A673 (cell line): ENCODE measurements around the gene CHP2. TPM values are rescaled to one million over a fixed set of nuclear protein-coding genes. Genes with fewer than 3 reads are reported as not detected.

Experiments
- BruUV-seq: library from RNA; stranded (reverse); fragments of 400-500 nt; replicated peaks from 2 replicates; lab custom pipeline; 2021; lab: Mats Ljungman, UMichigan
- CTCF ChIA-PET: fragments of 300-600 bp; sonication (Branson Sonifier 250); formaldehyde crosslinking; loops from one replicate; lab custom pipeline; 2022; ENCODE audit warnings: antibody characterized with exemption; lab: Charles Lee
- POLR2A ChIA-PET: fragments of 300-600 bp; sonication (Branson Sonifier 250); formaldehyde crosslinking; loops from one replicate; lab custom pipeline; 2022; ENCODE audit warnings: antibody characterized with exemption; ENCODE audit not compliant: low non-redundant PET; lab: Charles Lee
- DNase-seq: peaks from one replicate; pipeline ENCODE4 v3.0.0-alpha.2; 2015; ENCODE audit warnings: low spot score
- H3K27ac ChIP-seq: fragments of 200-600 bp; sonication (generic); 2 replicates; pipeline ENCODE4 v1.5.1; 2016; ENCODE audit warnings: mixed run types, low read depth, mild to moderate bottlenecking, mixed read lengths, antibody characterized with exemption, low read length; ENCODE audit not compliant: poor library complexity, severe bottlenecking
- H3K27me3 ChIP-seq: fragments of 200-600 bp; sonication (generic); replicated peaks from 2 replicates; pipeline ENCODE4 v1.6.1; 2017; ENCODE audit warnings: mixed run types, low read depth, mild to moderate bottlenecking, mixed read lengths, antibody characterized with exemption, low read length; ENCODE audit not compliant: insufficient read depth, poor library complexity
- H3K36me3 ChIP-seq: fragments of 200-600 bp; sonication (generic); 2 replicates; pipeline ENCODE4 v1.6.1; 2016; ENCODE audit warnings: mixed run types, mild to moderate bottlenecking, mixed read lengths, antibody characterized with exemption, low read length; ENCODE audit not compliant: insufficient read depth, poor library complexity, severe bottlenecking
- H3K4me1 ChIP-seq: fragments of 200-600 bp; sonication (generic); 2 replicates; pipeline ENCODE4 v1.6.1; 2017; ENCODE audit warnings: mixed run types, mild to moderate bottlenecking, mixed read lengths, antibody characterized with exemption, low read length; ENCODE audit not compliant: insufficient read depth, poor library complexity, severe bottlenecking
- H3K4me3 ChIP-seq: fragments of 200-600 bp; sonication (generic); 2 replicates; pipeline ENCODE4 v1.5.1; 2016; ENCODE audit warnings: low read depth, mixed run types, mild to moderate bottlenecking, mixed read lengths, low read length; ENCODE audit not compliant: poor library complexity, severe bottlenecking
- H3K9me3 ChIP-seq: fragments of 200-600 bp; sonication (generic); 2 replicates; pipeline ENCODE4 v1.6.1; 2016; ENCODE audit warnings: mixed run types, low read depth, mild to moderate bottlenecking, mixed read lengths, antibody characterized with exemption, low read length; ENCODE audit not compliant: poor library complexity, severe bottlenecking
- EZH2 ChIP-seq: fragments of 200-600 bp; sonication (generic); IDR thresholded peaks from 2 replicates; pipeline ENCODE4 v1.6.1; 2017; ENCODE audit warnings: borderline replicate concordance, low read depth, mild to moderate bottlenecking, mixed read lengths, antibody characterized with exemption, low read length; ENCODE audit not compliant: poor library complexity, severe bottlenecking
- intact Hi-C: fragments of 100-400 bp; cut with micrococcal nuclease; formaldehyde crosslinking; loops from one replicate; pipeline ENCODE4 v1.10.0; 2022; ENCODE audit not compliant: unreplicated experiment
- total RNA-seq: library from RNA; stranded (reverse); gene quantifications from 2 replicates; pipeline ENCODE4 v1.2.3, GENCODE V29; 2021
- TF ChIP-seq, protein P1 (sequence below): fragments of 300-800, 200-600 bp; sonication (generic); conservative IDR thresholded peaks from 2 replicates; pipeline ENCODE4 v1.5.1; 2017; ENCODE audit warnings: low read depth, mild to moderate bottlenecking, antibody characterized with exemption, low read length, moderate library complexity, mixed read lengths

CHP2 gene
- total RNA-seq, 1 experiment from 2014 or later = 0.99 TPM

DNA sequence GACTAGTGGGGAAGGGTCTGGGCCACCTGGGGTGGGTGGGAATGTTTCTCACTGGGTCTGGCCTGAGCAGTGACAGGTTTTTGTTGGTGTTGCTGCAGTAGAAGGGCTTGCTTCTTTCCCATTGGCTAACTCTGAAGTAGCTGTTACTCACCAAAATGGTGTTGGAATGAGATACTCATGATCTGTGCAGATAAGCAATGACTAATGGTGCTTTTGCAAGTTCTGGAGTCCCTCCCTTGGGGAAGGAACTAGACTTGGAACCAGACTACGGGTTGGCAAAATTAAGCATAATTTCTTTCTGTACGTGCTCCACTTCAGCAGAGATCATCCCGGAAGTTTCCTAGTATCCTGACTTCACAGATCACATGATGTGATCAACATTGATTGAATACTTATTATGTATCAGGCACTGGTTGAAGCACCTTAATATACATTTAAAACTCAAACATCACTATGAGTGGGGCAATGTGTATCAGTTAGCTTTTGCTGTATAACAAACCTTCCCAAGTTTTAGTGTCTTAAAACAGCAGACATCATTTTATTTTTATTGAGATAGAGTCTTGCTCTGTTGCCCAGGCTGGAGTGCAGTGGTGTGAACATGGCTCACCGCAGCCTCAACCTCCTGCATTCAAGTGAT is 30.1 kb downstream of the CHP2 start:
- DNase-seq = peak; percentile 48
- Histone ChIP-seq H3K9me3 (no peaks in the 10 kb centered on the region), H3K4me1 (no peaks in the 10 kb centered on the region), H3K27ac (no peak overlapping the region), H3K36me3 (no peaks in the 10 kb centered on the region), H3K27me3 (no peaks in the 10 kb centered on the region), H3K4me3 (no peak overlapping the region)
- TF ChIP-seq, protein P1, sequence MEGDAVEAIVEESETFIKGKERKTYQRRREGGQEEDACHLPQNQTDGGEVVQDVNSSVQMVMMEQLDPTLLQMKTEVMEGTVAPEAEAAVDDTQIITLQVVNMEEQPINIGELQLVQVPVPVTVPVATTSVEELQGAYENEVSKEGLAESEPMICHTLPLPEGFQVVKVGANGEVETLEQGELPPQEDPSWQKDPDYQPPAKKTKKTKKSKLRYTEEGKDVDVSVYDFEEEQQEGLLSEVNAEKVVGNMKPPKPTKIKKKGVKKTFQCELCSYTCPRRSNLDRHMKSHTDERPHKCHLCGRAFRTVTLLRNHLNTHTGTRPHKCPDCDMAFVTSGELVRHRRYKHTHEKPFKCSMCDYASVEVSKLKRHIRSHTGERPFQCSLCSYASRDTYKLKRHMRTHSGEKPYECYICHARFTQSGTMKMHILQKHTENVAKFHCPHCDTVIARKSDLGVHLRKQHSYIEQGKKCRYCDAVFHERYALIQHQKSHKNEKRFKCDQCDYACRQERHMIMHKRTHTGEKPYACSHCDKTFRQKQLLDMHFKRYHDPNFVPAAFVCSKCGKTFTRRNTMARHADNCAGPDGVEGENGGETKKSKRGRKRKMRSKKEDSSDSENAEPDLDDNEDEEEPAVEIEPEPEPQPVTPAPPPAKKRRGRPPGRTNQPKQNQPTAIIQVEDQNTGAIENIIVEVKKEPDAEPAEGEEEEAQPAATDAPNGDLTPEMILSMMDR = no peak
- TF ChIP-seq EZH2 = no peak
- intact Hi-C loops = no loop called here
- CTCF ChIA-PET = no interaction called here
- POLR2A ChIA-PET = no interaction called here
- no TSS peak for BruUV-seq

DNA sequence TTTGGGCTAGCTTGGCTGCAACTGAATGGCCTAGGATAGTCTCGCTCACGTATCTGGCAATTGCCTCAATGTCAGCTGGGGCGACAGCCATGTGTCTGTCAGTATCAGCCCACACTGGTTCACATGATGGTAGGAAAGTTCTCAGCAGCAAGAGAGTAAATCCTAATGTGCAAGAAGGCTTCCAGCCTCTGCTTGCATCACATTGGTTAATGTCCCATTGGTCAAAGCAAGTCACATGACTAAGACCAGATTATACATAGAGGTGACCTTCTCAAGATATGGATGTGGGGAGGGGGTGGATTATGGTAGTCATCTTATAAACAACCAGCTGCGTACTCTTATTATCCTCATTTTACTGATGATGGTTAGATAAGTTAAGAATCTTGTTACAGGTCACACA is 31.0 kb downstream of the CHP2 start:
- no peak for TF ChIP-seq EZH2
- TF ChIP-seq, protein P1 = no peak
- H3K36me3 ChIP-seq = no peaks in the 10 kb centered on the region
- intact Hi-C loops = no loop called here
- ChIA-PET POLR2A (no interaction called here), CTCF (no interaction called here)
- H3K27ac ChIP-seq = no peak overlapping the region
- no peak for DNase-seq
- H3K27me3 ChIP-seq = no peaks in the 10 kb centered on the region
- no TSS peak for BruUV-seq
- H3K4me1 ChIP-seq = no peaks in the 10 kb centered on the region
- no peaks in the 10 kb centered on the region for H3K9me3 ChIP-seq
- no peak overlapping the region for H3K4me3 ChIP-seq

DNA sequence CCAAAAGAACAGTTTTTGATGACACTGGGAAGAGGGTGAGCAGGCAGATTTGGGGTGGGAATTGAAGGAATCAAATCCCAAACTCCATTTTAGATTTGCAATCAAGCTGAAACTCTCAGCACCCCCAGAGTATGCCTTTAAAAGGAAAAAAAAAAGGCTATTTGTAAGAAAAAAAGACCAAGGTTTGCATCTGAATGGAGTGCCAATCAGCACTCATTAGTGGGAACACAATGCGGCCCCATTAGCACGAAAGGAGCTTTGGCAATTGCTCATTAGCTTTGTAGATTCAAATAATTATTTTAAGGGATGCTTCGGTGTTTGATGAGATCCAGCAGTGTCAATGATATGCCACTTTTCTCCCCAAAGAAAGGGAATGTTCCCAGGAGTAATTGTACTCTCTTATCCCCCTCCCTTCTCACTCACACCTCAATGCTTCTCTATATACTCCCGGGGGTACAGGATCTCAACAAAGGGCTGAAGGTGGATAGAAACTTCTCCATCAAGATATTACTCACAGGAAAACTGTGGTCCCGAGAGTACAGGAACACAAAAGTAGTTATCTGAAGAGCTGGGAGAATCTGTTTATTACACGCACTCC is 32.2 kb downstream of the CHP2 start:
- BruUV-seq = no TSS peak
- POLR2A ChIA-PET = interaction anchor here (0.6 kb wide), 1 partner anchor 108 kb away, joined by 4 read pairs; no protein-coding TSS in a partner anchor

More for the DNA sequence above, 32.2 kb downstream of the CHP2 start:
- intact Hi-C loops = no loop called here
- Histone ChIP-seq H3K4me1 (no peaks in the 10 kb centered on the region), H3K27me3 (no peaks in the 10 kb centered on the region), H3K4me3 (no peak overlapping the region), H3K27ac (no peak overlapping the region), H3K9me3 (no peaks in the 10 kb centered on the region), H3K36me3 (no peaks in the 10 kb centered on the region)
- TF ChIP-seq, protein P1 = no peak
- TF ChIP-seq EZH2 = no peak
- DNase-seq = no peak
- CTCF ChIA-PET = no interaction called here
